ENCODE results near the gene TRPV2.

Gene TRPV2

GRCh38 chr17:16453493-16453851, 38.1 kb downstream of the TRPV2 start:
- in situ Hi-C loops (cut with HindIII; ENCODE audit: low sequenced_read_pairs): no loop called here

GRCh38 chr17:16455997-16456741, 40.8 kb downstream of the TRPV2 start:
- in situ Hi-C loops (cut with HindIII; ENCODE audit: low sequenced_read_pairs): no loop called here

GRCh38 chr17:16456742-16457316, 41.5 kb downstream of the TRPV2 start:
- in situ Hi-C loops (cut with HindIII; ENCODE audit: low sequenced_read_pairs): no loop called here

GRCh38 chr17:16459271-16459670, 43.9 kb downstream of the TRPV2 start:
- in situ Hi-C loops (cut with HindIII; ENCODE audit: low sequenced_read_pairs): no loop called here

- in situ Hi-C loops (cut with HindIII; ENCODE audit: low sequenced_read_pairs): no loop called here
These were observed 44.6 kb downstream of the TRPV2 start for GRCh38 chr17:16459855-16460550.

GRCh38 chr17:16460796-16461605, 45.6 kb downstream of the TRPV2 start:
- in situ Hi-C loops (cut with HindIII; ENCODE audit: low sequenced_read_pairs): no loop called here

- in situ Hi-C loops (cut with HindIII; ENCODE audit: low sequenced_read_pairs): no loop called here
These were observed 46.2 kb downstream of the TRPV2 start for GRCh38 chr17:16461606-16461866.

- in situ Hi-C loops (cut with HindIII; ENCODE audit: low sequenced_read_pairs): no loop called here
These were observed 46.9 kb downstream of the TRPV2 start for GRCh38 chr17:16462070-16462864.

- in situ Hi-C loops (cut with HindIII; ENCODE audit: low sequenced_read_pairs): no loop called here
These were observed 48.3 kb downstream of the TRPV2 start for GRCh38 chr17:16463358-16464302.

- in situ Hi-C loops (cut with HindIII; ENCODE audit: low sequenced_read_pairs): no loop called here
These were observed 49.1 kb downstream of the TRPV2 start for GRCh38 chr17:16464303-16465051.

- in situ Hi-C loops (cut with HindIII; ENCODE audit: low sequenced_read_pairs): no loop called here
These were observed 49.6 kb downstream of the TRPV2 start for GRCh38 chr17:16465052-16465312.

GRCh38 chr17:16465861-16466338, 50.5 kb downstream of the TRPV2 start:
- in situ Hi-C loops (cut with HindIII; ENCODE audit: low sequenced_read_pairs): no loop called here

GRCh38 chr17:16466407-16466806, 51.0 kb downstream of the TRPV2 start:
- in situ Hi-C loops (cut with HindIII; ENCODE audit: low sequenced_read_pairs): no loop called here

- in situ Hi-C loops (cut with HindIII; ENCODE audit: low sequenced_read_pairs): no loop called here
These were observed 51.7 kb downstream of the TRPV2 start for GRCh38 chr17:16467044-16467443.

GRCh38 chr17:16467886-16468285, 52.5 kb downstream of the TRPV2 start:
- in situ Hi-C loops (cut with HindIII; ENCODE audit: low sequenced_read_pairs): no loop called here

- in situ Hi-C loops (cut with HindIII; ENCODE audit: low sequenced_read_pairs): no loop called here
These were observed 53.1 kb downstream of the TRPV2 start for GRCh38 chr17:16468428-16468992.

- in situ Hi-C loops (cut with HindIII; ENCODE audit: low sequenced_read_pairs): no loop called here
These were observed 54.9 kb downstream of the TRPV2 start for GRCh38 chr17:16470265-16470664.

- in situ Hi-C loops (cut with HindIII; ENCODE audit: low sequenced_read_pairs): no loop called here
These were observed 55.9 kb downstream of the TRPV2 start for GRCh38 chr17:16471295-16471694.

GRCh38 chr17:16472539-16472938, 57.2 kb downstream of the TRPV2 start:
- in situ Hi-C loops (cut with HindIII; ENCODE audit: low sequenced_read_pairs): no loop called here
